ENCODE measurements around the gene PPP1R3G.

GRCh38 chr6:5058254-5058653 is 26.9 kb upstream of the PPP1R3G start:
- TF ChIP-seq CTCF (IDR thresholded peaks at IDR 0.05) (no peak), POLR2AphosphoS5 (IDR thresholded peaks at IDR 0.05; ENCODE audit: insufficient read depth in 1 of 2, low read depth in 1 of 2) (no peak), POLR2A (IDR thresholded peaks at IDR 0.05) (no peak)

All from vagina (tissue), 2 donors.